T-helper 1 cell treated with Interleukin-12 subunit alpha and Interleukin-12 subunit beta and Interleukin-4 antibody, amounts not matched to agents 30 μg/mL and 1 μg/mL, for 36 hours (primary cell): ENCODE results near the gene SRC.

Experiments used
- H3K27ac Mint-ChIP-seq: one replicate; pipeline ENCODE4 v1.8.0; 2021; ENCODE audit warnings: mild to moderate bottlenecking, mixed read lengths
- H3K27me3 Mint-ChIP-seq: one replicate; pipeline ENCODE4 v1.8.0; 2021; ENCODE audit warnings: low read depth, mixed read lengths
- H3K36me3 Mint-ChIP-seq: one replicate; pipeline ENCODE4 v1.8.0; 2021; ENCODE audit warnings: low read depth, mixed read lengths
- H3K4me1 Mint-ChIP-seq: one replicate; pipeline ENCODE4 v1.8.0; 2021; ENCODE audit warnings: low read depth, mixed read lengths
- H3K4me3 Mint-ChIP-seq: one replicate; pipeline ENCODE4 v1.8.0; 2021; ENCODE audit warnings: mild to moderate bottlenecking, moderate library complexity, mixed read lengths
- H3K9me3 Mint-ChIP-seq: one replicate; pipeline ENCODE4 v1.8.0; 2021; ENCODE audit warnings: mixed read lengths

SRC gene

DNA sequence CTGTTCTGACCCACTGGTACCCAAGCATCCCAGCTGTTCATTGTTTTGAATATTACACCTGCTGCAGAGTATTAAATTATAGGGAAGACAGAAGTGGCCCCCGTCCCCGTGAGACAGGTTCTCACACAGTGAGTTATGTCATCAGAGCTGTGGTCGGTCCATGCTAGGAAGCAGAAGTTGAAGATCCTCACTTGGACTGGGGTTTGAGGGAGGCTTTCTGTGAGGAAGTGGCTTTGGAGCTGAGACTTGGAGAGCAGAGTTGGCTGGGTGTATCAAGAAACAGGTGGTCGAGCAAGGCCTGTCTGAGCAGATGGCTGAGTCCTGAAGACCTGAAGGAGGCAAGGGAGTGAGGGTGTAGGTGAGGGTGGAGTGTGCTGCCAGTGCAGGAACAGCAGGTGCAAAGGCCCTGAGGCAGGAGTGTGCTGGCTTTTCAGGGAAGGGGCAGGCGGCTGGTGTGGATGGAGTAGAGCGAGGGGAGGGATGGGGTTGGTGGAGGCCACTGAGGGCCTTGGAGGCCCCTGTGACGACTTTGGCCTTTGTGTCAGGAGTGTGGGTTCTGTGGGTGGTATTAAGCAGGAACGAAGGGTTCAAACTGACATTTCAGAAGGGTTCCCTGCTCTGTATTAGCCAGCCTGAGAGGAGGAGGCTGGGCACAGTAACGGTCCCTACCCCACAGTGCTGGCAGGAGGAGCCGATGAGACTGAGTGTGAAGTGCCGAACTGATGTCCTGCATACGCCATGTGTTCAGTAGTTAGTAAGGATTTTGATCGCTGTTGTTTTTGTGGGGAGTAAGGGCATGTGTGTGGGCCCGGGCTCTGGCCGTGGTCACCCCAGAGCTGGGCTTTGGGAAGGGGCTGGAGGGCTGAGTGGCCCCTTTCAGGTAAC is 11.8 kb downstream of the SRC start:
- H3K4me3 Mint-ChIP-seq: no peak overlapping the region

DNA sequence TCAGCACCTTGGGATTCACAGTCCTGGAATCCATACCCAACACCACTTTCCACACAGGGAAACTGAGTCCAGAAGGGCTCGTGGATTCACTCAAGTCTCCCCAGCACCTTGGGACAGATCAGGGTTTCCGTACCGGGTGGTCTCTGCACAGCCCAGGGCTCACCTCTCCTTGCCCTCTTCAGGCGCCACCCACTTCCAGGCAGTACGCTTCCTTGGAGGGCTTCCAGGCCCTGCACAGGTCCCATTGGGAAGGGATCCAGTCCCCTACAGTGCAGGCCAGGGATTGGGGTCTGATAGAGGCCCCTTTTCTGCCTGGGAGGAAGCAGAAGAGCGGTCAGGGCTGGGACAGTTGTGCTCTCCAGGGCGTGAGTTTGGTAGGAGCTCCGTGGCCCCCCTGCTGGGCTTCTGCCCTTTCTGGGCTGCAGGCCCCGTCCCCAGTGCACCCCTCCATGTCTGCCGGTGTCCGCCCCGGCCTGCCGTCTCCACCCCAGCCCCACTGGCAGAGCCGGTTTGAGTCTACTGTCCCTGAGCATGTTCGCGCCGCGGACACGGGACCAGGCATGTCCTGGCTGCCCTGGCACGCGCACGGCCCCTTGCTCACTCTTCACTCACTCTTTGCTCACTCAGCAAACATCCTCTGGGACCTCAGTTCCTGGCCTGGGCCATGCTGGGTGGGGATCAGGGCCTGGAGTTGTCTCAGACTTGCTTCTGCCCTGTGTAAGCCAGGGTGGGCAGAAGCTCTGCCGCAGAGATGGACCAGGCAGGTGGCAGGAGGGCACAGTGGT is 12.6 kb downstream of the SRC start:
- H3K4me3 Mint-ChIP-seq: no peak overlapping the region
- no peak overlapping the region for H3K27ac Mint-ChIP-seq
- H3K4me1 Mint-ChIP-seq: no peaks in the 10 kb centered on the region
- no peaks in the 10 kb centered on the region for H3K27me3 Mint-ChIP-seq
- no peaks in the 10 kb centered on the region for H3K36me3 Mint-ChIP-seq
- no peaks in the 10 kb centered on the region for H3K9me3 Mint-ChIP-seq

More for the DNA sequence above, 11.8 kb downstream of the SRC start:
- Mint-ChIP-seq H3K9me3 (no peaks in the 10 kb centered on the region), H3K4me1 (no peaks in the 10 kb centered on the region), H3K27me3 (no peaks in the 10 kb centered on the region), H3K36me3 (no peaks in the 10 kb centered on the region), H3K27ac (no peak overlapping the region)

DNA sequence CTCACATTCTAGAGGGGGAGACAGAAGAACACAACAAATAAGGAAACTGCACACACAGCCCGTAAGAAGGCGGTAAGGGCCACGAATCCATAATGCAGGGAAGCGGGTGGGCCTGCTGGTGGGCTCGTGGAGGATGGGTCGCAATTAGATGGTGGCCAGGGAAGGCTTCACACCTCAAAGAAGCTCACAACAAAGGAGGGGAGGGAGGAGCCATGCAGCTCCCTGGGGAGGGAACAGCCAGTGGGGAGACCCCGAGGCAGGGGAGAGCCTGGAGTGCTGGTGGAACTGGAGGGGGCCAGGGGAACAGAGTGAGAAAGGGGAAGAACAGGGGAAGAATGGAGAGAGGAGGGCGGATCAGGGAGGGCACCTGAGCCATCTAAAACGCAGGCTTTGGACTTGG is 13.4 kb downstream of the SRC start:
- Mint-ChIP-seq H3K27ac (no peak overlapping the region), H3K4me1 (no peaks in the 10 kb centered on the region), H3K36me3 (no peaks in the 10 kb centered on the region), H3K4me3 (no peak overlapping the region), H3K9me3 (no peaks in the 10 kb centered on the region), H3K27me3 (no peaks in the 10 kb centered on the region)

DNA sequence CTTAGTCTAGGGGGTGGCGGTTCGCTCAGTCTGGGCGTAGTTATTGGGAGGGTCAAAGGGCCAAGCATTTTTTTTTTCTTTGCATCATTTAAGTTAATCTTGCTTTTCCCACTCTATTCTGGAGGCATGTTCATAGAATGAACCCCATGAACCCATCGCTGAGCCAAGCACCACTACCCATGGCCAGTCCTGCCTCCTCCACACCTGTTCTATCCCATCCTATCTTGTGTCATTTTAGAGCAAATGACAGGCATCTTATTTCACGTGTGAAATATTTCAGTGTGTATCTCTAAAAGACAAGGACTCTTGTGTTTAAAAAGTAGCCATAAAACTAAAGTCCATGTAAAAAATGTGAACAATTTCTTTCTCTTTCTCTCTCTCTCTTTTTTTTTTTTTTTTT is 13.9 kb downstream of the SRC start:
- no peaks in the 10 kb centered on the region for H3K27me3 Mint-ChIP-seq
- no peaks in the 10 kb centered on the region for H3K9me3 Mint-ChIP-seq
- no peak overlapping the region for H3K27ac Mint-ChIP-seq
- no peaks in the 10 kb centered on the region for H3K4me1 Mint-ChIP-seq
- H3K4me3 Mint-ChIP-seq: no peak overlapping the region
- H3K36me3 Mint-ChIP-seq: no peaks in the 10 kb centered on the region

DNA sequence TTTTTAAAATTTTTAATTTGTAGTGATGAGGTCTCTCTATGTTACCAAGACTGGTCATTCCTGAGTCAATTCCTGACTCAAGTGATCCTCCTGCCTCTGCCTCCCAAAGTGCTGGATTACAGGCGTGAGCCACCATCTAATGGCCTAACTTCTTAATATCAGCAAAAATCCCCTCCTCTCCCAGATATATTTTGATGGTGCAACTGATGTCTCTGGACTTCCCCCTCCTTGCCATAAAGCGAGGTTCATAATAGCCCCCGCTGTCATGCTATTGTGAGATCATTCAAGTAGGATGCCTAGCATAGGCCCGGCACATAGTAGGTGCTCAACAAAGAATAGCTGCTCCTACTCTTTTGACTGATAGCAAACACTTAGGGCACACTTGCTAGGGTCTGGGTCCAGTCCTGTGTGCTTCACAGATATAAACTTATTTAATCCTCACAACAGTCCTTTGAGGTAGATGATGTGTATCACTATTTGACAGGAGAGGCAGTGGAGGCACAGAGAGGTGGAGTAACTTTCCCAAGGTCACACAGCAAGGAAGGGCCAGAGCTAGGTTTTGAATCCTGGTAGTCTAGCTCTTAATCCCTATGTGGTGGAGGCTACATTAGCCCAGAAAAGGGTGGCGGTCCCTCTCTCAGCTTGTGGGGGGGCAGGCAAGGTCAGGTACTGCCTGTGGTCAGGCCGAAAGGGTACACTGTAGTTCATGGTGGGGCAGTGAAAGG is 14.6 kb downstream of the SRC start:
- H3K4me1 Mint-ChIP-seq: no peaks in the 10 kb centered on the region
- no peak overlapping the region for H3K4me3 Mint-ChIP-seq
- H3K9me3 Mint-ChIP-seq: no peaks in the 10 kb centered on the region
- no peaks in the 10 kb centered on the region for H3K27me3 Mint-ChIP-seq
- no peaks in the 10 kb centered on the region for H3K36me3 Mint-ChIP-seq
- H3K27ac Mint-ChIP-seq: no peak overlapping the region

DNA sequence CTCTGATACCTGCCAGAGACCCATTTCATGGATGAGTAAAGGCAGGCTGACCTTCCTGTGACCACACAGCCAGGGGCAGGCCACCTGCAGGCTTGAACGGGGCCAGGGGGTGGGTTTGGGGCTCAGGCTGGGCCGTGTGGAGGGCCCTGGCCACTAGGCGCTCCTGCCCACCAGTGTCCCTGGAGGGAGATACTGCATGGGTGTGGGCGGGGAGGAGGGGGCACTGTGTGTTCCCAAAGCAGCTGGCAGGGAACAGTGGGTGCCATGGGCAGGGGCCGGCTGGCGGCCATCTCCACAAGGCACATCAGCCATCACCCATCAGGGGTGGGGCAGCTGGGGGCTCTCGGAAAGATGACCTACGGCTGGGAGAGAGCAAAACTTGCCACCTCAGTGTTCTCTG is 15.4 kb downstream of the SRC start:
- Mint-ChIP-seq H3K36me3 (no peaks in the 10 kb centered on the region), H3K27me3 (no peaks in the 10 kb centered on the region), H3K4me1 (no peaks in the 10 kb centered on the region), H3K9me3 (no peaks in the 10 kb centered on the region), H3K27ac (no peak overlapping the region), H3K4me3 (no peak overlapping the region)

DNA sequence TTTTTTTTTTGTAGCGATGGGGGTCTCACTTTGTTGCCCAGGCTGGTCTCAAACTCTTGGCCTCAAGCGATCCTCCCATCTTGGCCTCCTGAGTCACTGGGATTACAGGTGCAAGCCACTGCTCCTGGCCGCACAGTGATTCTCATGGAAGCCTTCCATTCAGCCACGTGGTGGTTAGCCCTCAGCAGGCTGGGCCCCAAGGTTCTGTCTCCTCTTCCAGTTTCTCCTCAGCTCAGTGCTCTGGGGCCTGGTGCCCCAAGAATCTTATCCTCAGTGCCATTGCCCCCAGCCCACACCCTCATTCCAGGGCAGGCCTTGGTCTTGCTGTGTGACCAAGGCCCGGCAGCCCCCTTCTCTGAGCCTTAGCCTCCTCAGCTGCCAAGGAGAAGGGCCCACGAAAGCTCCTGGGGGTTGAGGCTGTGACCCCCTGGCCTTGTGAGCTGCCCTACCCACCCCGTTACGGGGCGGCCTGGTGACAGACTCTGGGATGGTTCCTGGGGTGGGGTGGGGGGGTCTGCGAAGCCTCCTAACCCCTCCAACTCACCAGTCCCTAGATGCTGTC is 16.4 kb downstream of the SRC start:
- Mint-ChIP-seq H3K4me1 (no peaks in the 10 kb centered on the region), H3K9me3 (no peaks in the 10 kb centered on the region), H3K36me3 (peaks cover 2% of the 10 kb centered on the region), H3K27me3 (no peaks in the 10 kb centered on the region), H3K4me3 (no peak overlapping the region), H3K27ac (no peak overlapping the region)

DNA sequence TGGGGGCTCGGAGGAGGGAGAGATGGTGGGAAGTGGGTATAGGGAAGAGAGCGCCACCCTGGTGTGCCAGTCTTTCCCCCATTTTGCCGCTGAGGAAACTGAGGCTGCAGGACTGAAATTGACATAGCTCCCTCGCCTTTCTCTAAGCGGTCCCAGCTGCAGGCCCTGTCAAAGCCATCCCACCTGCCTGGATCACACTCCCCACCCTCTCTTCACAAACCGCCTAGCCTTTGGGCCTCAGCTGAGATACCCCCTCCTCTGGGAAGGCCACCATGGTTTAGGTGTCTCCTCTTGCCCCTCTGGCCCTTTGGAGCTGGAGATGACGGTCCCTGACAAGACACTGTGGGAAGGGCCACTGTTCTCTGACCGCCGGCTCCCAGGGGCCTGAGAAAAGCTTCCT is 16.9 kb downstream of the SRC start:
- H3K4me3 Mint-ChIP-seq: no peak overlapping the region
- peaks cover 2% of the 10 kb centered on the region for H3K36me3 Mint-ChIP-seq
- no peaks in the 10 kb centered on the region for H3K9me3 Mint-ChIP-seq
- no peaks in the 10 kb centered on the region for H3K27me3 Mint-ChIP-seq
- no peak overlapping the region for H3K27ac Mint-ChIP-seq
- H3K4me1 Mint-ChIP-seq: no peaks in the 10 kb centered on the region

DNA sequence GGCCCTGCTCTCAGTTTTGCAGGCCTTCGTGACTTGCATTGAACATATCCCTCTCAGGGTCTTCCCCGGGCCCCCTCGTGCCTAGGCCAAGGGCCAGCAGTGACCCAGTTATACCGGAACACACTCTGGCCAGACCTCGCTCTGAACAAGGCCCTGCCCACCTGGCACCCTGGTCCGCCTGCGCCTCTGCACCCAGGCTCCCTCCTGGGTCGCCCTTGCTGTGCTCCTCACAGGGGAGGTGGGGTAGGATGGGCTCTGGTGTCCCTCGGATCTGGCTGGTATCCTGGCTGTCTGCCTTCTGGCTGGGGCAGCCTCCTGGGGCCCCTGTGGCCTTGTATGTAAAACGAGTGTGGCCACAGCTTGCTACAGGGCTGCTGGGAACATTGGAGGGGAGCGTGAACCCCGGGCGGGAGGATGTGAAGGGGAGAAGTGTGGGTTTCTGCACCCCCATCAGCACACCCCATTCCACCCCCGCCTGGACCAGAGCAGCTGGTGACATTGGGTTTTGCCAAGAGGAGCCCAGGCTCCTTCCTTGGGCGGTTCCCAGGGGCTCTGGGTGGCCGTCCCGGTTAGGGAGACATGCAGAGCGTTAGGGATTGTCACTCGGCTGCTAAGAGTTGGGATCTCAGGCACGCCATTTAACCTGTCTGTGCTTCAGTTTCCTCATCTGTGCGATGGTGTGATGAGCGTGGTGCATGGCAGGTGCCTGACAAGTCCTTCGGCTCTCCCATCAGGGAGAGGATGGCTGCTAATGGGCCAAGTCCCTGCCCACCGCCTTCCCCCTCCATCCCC is 17.5 kb downstream of the SRC start:
- no peaks in the 10 kb centered on the region for H3K27me3 Mint-ChIP-seq
- H3K9me3 Mint-ChIP-seq: no peaks in the 10 kb centered on the region
- no peak overlapping the region for H3K4me3 Mint-ChIP-seq
- no peaks in the 10 kb centered on the region for H3K4me1 Mint-ChIP-seq
- no peak overlapping the region for H3K27ac Mint-ChIP-seq
- peaks cover 2% of the 10 kb centered on the region for H3K36me3 Mint-ChIP-seq

DNA sequence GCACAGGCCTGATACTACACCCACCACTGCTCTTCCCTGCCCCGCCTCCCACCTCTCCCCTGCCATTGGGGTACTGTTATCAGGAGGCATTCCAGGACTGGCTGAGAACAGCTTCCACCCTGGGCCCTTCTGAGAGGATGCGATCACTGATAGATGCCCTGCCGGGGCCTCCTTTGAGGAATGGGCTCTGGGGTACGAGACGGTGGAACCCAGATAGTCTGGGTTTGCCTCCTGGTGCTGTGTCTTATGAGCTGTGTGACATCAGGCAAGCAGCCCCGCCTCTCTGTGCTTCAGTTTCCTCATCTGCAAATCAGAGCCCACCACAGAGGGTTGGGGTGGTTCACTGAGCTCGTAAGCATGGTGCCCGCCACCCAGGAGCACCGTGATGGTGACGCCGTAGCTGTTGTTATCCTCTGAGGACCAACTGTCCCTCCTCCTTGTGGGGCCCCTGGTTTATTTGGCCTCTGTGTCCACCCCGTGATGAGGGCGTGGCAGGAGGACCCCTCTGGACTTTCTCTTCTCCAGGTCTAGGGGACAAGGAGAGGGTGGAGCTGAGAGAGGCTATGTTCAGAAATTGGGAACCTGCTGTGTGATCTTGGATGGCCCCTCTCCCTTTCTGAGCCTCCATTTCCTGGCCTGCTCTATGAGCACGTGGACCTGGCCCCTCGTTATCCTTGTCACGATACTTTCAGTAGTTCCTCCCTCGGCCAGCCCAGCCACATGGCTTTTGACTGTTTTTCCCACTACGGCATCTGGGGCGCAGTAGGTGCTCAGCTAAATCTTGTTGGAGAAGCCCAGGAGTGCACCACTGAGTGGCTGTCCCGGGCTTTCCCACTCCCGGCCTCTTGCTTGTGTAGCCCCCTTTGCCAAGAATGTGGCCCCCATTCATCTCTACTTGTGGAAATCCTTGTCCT is 18.3 kb downstream of the SRC start:
- no peaks in the 10 kb centered on the region for H3K4me1 Mint-ChIP-seq
- no peak overlapping the region for H3K27ac Mint-ChIP-seq
- H3K9me3 Mint-ChIP-seq: no peaks in the 10 kb centered on the region
- peaks cover 2% of the 10 kb centered on the region for H3K36me3 Mint-ChIP-seq
- no peak overlapping the region for H3K4me3 Mint-ChIP-seq
- H3K27me3 Mint-ChIP-seq: no peaks in the 10 kb centered on the region

DNA sequence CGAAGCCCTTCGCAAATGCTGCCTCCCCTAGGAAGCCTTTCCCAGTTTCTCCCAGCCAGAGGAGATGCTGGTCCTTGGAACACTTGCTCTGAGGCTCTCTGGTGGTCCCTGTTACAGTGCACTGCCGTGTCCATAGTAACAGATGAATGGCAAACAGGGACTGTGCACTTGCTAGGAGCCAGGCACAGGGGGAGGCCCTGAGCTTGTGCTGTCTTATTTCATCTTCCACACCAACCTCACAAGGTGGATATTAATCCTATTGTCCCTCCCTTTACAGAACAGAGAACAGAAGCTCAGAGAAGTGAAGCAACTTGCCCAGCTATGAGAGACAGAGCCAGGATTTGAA is 19.0 kb downstream of the SRC start:
- no peak overlapping the region for H3K4me3 Mint-ChIP-seq
- no peaks in the 10 kb centered on the region for H3K4me1 Mint-ChIP-seq
- H3K36me3 Mint-ChIP-seq: peaks cover 2% of the 10 kb centered on the region
- no peak overlapping the region for H3K27ac Mint-ChIP-seq
- no peaks in the 10 kb centered on the region for H3K27me3 Mint-ChIP-seq
- no peaks in the 10 kb centered on the region for H3K9me3 Mint-ChIP-seq

DNA sequence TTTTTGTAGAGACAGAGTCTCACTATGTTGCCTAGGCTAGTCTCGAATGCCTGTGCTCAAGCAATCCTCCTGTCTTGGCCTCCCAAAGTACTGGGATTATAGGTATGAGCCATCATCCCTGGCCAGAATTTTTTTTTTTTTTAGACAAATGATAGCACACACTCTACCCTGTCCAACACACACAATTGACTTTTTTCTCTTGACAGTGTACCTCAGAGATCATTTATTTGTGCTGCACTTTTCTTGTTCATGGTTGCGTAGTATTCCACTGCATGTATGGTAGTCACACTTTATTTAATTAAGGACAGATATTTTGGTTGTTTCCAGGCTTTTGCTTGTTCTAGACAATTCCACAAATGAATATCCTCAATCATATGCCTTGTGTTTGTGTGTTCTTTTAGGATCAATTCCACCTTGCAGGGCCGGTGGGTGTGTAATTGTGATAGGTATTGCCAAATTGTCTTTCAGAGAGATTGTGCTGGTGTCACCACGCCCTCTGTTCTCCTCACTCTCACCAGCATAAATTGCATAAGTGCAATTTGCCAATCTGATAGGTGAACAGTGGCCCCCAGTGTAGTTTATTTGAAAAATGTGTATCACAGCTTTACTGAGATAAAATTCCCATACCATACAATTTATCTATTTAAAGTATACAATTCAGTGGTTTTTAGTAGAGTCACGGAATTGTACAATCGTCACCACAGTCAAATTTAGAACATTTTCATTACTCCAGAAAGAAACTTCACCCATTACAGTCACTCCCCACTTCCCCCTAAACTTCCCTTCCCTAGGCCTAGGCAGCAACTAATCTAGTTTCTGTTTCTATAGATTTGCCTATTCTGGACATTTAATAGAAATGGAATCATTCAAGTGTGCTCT is 20.1 kb downstream of the SRC start:
- no peaks in the 10 kb centered on the region for H3K9me3 Mint-ChIP-seq
- no peak overlapping the region for H3K27ac Mint-ChIP-seq
- H3K4me1 Mint-ChIP-seq: no peaks in the 10 kb centered on the region
- no peaks in the 10 kb centered on the region for H3K27me3 Mint-ChIP-seq
- H3K4me3 Mint-ChIP-seq: no peak overlapping the region
- peaks cover 2% of the 10 kb centered on the region for H3K36me3 Mint-ChIP-seq
